ENCODE measurements around the gene POU3F1.

POU3F1 gene

GRCh38 chr1:38004284-38005108 lies 42.1 kb downstream of the POU3F1 start:
- DNase-seq (peak; percentile 38), ATAC-seq (peak; percentile 33)

- no peak for DNase-seq
- ATAC-seq, result no peak
These were observed 43.0 kb downstream of the POU3F1 start for GRCh38 chr1:38003261-38004250.

GRCh38 chr1:38000529-38001455 lies 45.8 kb downstream of the POU3F1 start:
- DNase-seq (no peak), ATAC-seq (no peak)

- no peak for ATAC-seq
- no peak for DNase-seq
These were observed 46.4 kb downstream of the POU3F1 start for GRCh38 chr1:38000233-38000528.

GRCh38 chr1:37999430-38000232 lies 47.0 kb downstream of the POU3F1 start:
- ATAC-seq (no peak), DNase-seq (peak; percentile 47)

- ATAC-seq (peak; percentile 7), DNase-seq (no peak)
These were observed 47.6 kb downstream of the POU3F1 start for GRCh38 chr1:37998913-37999429.

- DNase-seq, result no peak
- ATAC-seq, result no peak
These were observed 48.3 kb downstream of the POU3F1 start for GRCh38 chr1:37998089-37998808.

- ATAC-seq (no peak), DNase-seq (no peak)
These were observed 49.1 kb downstream of the POU3F1 start for GRCh38 chr1:37997256-37998088.

GRCh38 chr1:37995751-37996345 lies 50.7 kb downstream of the POU3F1 start:
- ATAC-seq (peak; percentile 80), DNase-seq (peak; percentile 72)

GRCh38 chr1:37994886-37995566 lies 51.6 kb downstream of the POU3F1 start:
- ATAC-seq (no peak), DNase-seq (no peak)

Measured in stimulated activated naive CD8-positive, alpha-beta T cell treated with anti-CD3 and anti-CD28 coated beads, Interleukin-15, Interleukin-2, amounts not matched to agents 100 U/mL and 50 U/mL, for 24 hours (primary cell).